HS-27A (cell line): ENCODE results near the gene ASIC1.

Source experiments
- DNase-seq: peaks from one replicate; pipeline ENCODE4 v3.0.0-alpha.2; 2012; ENCODE audit warnings: low read depth, missing footprints

The ASIC1 gene

GRCh38 chr12:50107416-50108268 lies 50.2 kb downstream of the ASIC1 start:
- no peak for DNase-seq

DNA sequence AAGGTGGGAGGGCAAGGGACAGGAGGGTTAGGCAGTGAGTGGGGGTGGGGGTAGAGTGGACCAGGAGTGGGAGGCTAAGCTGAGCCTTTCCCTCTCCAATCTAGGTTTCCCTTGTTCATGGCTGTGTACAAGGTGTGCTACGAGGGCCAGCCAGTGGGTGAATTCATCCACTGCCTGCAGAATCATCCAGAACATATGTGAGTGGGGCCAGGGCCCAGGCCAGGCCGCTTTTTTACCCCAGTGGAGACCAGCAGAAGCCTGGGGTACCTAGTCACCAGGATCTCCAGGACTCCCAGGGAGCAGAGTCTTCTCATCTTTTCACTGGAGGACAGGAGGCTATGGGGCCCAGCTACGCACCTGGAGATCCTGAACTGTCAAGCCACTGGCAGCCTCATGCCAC lies 51.9 kb downstream of the ASIC1 start:
- DNase-seq: no peak

DNA sequence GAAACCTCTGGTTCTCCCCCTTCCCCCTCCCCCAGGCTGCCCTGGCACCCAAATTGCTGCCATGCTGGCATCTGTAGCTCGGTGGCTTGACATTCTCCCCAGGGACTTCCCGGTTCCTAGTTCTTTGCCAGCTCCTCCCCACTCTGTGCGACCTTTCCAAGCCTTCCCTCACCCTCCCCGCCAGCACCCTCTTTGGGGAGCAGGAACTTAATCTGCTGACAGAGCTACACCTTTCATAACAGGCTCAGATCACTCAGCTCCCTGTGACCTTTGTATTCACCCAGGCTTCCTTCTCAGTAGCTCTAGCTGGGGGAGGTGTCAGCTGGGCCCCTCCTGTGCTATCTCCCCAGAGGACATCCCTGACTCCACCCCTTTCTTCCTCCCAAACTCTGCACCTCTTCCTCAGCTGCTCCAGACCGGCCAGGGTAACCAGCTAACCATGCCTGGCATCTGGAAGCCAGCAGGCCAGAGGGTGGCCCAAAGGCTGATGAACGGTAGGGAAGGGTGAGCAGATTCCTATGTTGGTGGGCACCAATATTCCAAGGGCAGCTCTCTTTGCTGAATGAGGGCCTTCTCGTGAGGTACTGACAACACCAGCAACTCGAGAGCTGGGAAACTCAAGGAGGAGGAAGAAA lies 52.8 kb downstream of the ASIC1 start:
- no peak for DNase-seq

DNA sequence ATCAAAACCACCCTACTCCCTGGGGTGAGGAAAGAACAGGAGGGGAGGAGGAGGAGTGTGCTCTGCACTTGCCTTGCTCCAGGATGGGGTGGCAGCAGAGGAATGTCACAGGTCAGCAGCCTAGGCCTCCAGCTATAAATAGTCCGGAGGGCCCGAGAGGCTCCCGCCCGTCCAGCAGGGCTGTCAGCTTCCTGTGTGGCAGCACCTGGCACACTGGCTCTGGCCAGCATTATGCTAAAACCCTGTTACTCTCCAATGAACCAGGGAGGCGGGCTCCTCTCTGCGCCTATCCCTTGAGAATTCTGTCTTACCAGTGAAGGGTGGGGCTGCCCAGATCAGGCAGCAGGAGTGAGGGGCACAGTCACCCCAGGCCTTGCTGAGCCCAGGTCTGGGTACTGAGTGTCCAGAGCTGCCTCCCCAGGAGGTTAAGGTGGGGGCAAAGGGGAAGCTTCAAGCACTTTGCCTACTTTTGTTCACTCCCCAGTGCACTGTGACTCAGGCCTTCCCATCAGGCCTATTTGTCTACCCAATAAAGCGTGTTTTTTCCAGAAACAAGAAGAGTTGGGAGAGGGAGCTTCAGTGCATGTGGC lies 53.5 kb downstream of the ASIC1 start:
- DNase-seq: peak; percentile 38

DNA sequence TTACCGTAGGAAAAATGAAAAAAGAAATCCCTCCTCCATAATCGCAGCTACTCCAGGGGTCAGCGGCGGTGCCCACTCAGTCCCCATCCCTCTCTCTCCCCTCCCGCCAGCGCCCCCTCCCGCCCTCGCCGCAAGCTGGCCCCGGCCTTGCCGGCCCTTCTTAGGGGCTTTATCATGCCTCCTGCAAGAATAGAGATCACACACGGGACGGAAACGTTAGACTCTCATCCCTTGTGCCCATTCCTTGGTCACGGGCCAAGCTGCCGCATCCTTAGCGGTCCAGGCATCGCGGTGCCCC lies 53.9 kb downstream of the ASIC1 start:
- DNase-seq: no peak

GRCh38 chr12:50111693-50112455 lies 54.5 kb downstream of the ASIC1 start, which contains the start of gene COX14:
Gene COX14 (plus strand): TSS chr12:50112236. CDS start chr12:50120044, 7,808 bp downstream.
- DNase-seq: peak; percentile 96

- DNase-seq: no peak
Measured at GRCh38 chr12:50112456-50113218, 55.2 kb downstream of the ASIC1 start.

DNA sequence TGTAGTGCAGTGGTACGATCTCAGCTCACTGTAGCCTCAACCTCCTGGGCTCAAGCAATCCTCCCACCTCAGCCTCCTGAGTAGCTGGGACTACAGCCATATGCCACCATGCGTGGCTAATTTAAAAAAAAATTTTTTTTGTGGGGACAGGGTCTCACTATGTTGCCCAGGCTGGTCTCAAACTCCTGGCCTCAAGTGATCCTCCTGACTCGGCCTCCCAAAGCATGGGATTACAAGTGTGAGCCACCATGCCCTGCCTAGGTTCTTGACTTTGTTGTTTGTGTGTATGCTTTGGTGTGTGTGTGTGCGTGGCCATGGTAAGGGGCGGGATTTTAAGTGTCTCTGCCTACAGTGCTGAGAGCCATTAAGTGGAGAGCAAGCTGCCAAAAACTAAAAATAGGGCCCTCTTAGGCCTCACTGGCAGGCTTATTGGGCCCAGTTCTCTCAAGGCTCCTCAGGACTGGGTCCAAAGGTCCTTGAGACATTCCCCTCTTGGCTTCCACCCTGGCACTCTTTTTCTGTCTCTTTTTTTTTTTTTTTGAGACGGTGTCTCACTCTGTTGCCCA lies 59.7 kb downstream of the ASIC1 start:
- DNase-seq: no peak

DNA sequence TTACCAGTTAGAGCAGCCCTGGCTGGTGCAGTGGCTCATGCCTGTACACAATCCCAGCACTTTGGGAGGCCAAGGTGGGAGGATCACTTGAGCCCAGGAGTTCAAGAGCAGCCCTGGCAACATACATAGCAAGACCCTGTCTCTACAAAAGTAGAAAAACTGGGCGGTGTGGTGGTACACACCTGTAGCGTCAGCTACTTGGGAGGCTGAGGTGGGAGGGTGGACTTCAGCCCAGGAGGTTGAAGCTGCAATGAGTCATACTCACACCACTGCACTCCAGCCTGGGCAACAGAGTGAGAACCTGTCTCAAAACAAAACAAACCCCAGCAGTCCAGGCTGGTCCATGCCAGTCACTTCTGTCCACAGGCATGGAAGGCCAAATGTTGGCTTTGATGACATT lies 62.0 kb downstream of the ASIC1 start:
- DNase-seq: no peak

DNA sequence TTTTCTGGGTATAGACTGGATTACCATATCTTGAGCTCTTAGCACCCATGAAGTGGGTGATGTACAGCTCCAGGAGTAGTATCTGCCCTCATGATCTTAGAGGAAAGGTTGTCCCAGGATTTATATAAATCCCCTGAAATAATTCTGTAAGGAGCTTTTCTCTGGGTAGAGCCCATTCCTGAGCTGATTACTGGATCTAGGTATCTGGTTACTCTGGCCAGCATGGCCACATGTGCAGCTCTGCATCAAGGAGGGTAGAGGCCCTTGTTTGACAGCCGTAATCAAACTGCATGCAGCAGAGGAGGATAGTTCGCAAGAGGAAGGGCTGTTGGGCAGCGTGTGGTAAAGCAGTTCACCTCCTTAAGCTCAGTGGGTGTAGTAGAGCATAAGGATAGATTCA lies 63.1 kb downstream of the ASIC1 start:
- no peak for DNase-seq

- DNase-seq: no peak
Measured at GRCh38 chr12:50120953-50121352, 63.6 kb downstream of the ASIC1 start.

DNA sequence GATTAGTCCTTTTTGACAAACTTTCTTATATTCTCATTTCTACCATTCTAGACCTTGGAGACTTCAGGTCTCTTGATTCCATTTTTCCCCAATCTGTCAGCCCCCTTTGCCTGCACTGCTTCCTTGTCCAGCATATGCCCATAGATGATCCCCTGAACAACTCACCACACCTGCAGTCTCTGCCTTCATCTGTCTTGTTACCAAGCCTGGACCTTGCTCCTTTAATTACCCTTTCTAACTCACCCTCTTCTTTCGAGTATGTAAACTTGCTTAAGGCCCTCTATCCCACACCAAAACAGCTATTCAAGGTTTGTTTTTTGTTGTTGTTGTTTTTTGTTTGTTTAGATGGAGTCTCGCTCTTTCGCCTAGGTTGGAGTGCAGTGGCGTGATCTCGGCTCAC lies 64.2 kb downstream of the ASIC1 start:
- DNase-seq: no peak

GRCh38 chr12:50123203-50123602 lies 65.8 kb downstream of the ASIC1 start:
- DNase-seq: no peak

GRCh38 chr12:50127546-50127945 lies 70.2 kb downstream of the ASIC1 start:
- no peak for DNase-seq

DNA sequence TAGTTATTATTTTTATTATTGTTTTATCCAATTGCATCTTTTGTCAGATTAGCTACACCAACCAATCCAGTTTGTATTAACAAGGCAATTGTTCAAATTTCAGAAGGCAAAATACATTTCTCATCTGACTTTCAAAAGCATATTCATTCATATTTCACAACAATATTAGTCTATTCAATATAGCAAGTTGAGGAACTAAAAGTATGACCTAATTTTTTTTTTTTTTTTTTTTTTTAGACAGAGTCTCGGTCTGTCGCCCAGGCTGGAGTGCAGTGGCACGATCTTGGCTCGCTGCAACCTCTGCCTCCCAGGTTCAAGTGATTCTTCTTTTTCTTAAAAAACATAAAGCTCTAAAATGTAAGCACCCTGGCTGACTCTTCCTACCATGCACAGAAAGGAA lies 71.9 kb downstream of the ASIC1 start:
- no peak for DNase-seq

GRCh38 chr12:50132505-50133135 lies 75.2 kb downstream of the ASIC1 start:
- DNase-seq: no peak
